Bone marrow (tissue), 2 donors: Measurements from ENCODE around the gene KIAA1614.
A peak's percentile ranks its signal among the peaks of the same experiment; 100 is the strongest.
"Not testable (repeated sequence)": the region's sequence is repeated elsewhere in the genome, so short reads cannot be mapped to it uniquely, and the experiment has no call there.

ENCODE experiments used
- DNase-seq, 2 donors: peaks; one replicate each; lab custom pipeline; 2025; lab: John Stamatoyannopoulos, UW

Gene KIAA1614

DNA sequence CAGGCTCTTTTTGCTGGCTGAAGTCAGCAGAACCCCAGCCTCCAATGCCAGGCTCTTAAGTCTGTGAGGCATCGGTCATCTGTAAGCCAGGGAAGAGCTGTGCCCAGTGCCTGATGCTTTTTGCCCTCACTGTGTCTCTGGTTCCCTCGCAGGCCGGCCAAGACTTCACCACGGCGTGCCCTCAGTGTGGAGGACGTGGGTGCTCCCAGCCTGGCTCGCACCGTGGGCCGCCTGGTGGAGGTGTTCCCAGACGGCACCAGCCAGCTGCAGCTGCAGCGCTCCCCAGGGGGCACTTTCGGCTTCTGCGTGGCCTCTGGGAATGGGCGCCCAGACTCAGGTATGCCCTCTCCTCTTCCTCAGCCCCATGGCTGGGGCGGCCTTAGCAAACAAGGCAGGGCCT lies 32.5 kb downstream of the KIAA1614 start:
- DNase-seq, result no peak

DNA sequence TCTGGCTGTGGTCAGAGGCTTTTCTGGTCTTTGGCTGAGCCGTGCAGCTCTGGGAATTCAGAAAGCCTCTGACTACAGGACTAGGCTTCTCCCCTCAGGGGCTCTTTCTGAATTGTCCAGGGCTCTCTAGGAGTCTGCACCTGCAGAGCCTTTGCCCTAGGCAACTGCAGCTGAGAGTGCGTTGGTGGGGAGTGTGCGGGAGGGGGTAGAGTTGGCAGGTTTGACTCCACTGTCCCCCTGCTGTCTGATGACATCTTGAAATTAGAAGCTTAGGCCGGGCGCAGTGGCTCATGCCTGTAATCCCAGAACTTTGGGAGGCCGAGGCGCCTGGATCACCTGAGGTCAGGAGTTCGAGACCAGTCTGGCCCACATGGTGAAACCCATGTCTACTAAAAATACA lies 32.9 kb downstream of the KIAA1614 start:
- no peak for DNase-seq

DNA sequence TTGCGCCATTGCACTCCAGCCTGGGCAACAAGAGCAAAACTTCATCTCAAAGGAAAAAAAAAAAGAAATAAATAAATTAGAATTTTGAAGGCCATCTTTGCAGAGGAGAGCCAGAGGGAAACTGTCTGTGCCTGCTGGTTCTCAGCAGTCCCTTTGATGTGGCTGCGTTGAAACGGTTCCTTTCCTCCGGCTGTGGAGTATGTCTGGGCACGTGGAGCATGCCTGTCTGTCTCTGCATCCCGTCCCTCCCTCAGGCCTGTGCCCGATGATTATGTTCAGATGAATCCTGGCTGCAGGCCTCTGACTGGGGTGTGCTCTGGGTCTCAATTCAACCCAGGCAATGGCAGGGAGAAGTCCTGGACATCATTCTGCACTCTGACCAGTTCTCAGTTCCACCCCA lies 33.4 kb downstream of the KIAA1614 start:
- no peak for DNase-seq

DNA sequence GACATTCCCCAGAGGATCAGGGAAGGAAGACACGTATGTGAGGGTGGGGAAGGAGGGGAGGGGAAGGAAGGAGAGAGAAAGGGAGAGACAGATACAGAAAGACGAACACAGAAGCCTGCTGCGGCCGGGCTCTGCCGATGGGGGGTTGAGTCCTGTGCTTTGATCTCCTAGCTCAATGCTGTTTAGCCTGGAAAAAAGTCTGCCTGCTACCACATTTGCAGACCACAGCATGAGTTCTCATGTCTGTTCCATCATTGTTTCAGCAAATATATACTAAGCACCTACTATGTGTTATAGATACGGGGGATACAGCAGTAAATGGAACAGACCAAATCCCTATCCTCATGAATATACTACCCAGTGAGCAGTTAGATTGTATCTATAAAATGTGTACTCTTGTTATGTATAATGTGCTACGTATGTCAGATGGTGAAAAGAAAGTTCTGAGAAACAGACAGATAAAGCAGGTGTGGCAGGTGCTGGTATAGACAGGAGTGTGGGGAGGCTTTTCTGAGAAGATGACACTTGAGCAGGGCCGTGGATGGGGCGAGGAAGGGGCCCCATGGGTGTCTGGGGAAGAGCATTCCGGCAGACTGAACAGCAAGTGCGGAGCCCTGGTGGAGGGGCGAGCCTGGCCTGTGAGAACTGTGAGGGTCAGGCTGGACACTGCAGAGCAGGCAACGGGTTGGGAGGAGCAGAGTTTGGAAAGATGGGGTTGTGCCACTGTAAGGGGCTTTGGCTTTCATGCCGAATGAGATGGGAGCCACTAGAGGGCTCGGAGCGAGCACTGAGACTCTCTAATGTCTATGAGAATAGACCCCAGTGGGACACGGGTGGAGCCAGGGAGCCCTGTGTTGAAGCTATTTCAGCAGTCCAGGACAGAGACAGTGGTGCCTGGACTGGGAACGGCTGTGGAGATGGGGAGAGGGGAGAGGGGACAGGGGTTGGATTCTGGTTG lies 34.1 kb downstream of the KIAA1614 start:
- no peak for DNase-seq

DNA sequence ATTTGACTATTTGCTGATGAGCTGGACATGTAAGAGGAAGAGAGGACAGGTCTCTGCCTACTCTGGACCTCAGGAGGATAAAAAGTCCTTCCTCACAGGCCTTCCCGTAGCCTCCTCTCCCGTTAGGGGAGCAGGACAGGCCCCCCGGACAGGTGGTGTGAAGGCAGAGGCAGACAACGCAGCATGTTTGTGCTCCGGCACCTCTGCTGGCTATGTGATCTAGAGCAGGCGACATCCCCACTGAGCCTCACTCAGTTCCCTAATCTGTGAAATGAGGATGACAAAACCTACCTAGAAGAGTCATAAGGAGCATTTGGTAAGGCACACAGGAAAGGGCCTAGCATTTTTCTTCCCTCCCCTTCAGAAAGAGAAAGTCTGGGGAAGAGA lies 34.8 kb downstream of the KIAA1614 start:
- no peak for DNase-seq

DNA sequence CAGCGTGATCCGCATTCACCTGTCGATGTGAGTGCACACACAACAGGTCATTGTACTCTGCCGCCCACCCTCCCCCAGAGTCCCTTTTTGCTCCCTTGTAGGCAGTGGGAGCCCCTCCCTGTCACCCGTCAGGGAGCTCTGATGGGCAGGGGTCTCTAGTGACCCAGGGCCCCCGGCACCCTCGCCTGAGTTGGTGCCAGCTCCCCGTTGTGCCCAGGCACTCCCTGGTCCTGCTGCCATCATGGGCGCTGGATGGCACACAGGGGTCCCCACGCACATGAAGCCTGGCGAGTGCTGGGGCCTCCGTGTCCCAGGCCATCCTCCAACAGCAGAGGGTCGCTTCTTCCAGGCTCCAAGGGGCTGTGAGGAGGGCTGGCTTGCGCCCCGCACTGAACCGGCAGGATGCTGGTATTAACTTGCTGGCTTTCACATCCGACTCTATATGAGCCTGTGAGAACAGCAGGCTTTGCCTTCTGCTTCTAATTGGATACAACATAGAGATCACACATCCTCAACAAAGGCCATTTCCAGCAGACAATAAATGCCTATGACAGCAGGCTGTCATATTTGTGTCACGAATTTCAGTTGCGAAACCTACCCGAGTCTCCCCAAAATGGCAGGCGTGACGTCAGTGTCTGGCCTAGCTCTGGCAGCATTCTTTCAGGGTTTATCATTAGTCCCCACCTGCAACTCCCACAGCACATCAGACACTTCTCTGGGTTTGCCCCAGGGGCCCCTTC lies 35.4 kb downstream of the KIAA1614 start:
- no peak for DNase-seq

DNA sequence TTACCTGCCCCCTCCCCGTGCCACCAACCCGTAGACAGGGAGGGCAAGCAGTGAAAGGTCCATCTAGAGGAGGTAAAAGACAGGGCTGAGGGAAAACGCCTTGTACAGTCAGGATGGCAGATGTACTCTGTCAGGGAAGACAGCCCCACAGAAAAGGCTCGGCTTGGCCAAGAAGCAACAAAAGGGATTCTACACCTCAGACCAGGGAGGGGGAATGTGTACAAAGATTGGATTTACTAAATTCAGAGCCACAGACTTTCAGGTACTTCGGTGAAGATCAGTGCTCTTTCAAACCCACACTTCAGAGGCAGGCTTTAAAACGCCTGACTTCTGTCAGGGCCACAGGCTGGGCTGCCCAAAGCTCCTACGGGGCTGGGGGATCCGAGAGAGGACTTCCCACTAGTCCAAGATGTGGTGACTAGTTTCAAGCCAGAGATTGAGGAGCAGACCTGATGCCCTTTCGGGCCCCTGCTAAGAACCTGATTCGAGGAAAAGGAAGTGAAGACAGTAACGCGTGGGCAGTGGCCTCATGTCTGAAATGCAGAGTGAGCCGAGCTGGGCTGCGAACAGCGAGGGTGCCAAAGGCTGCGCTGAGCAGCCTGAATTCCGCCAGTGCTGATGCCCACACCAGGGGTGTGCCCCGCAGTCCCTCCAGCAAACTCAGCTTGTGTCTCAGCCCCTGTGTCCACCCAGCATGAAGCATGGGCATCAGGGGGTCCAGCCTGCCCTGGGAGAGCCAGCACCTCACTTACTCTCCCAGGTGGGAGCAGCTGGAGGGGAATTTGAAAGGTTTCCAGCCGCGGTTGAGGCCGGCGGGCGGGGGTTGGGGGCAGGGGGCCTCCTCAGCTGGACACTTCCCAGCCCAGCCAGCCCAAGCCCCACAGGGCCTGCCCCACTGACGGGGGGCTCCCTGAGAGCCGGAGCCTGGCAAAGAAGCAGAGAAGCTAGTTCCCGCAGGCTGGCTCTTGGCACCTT lies 36.2 kb downstream of the KIAA1614 start:
- no peak for DNase-seq

DNA sequence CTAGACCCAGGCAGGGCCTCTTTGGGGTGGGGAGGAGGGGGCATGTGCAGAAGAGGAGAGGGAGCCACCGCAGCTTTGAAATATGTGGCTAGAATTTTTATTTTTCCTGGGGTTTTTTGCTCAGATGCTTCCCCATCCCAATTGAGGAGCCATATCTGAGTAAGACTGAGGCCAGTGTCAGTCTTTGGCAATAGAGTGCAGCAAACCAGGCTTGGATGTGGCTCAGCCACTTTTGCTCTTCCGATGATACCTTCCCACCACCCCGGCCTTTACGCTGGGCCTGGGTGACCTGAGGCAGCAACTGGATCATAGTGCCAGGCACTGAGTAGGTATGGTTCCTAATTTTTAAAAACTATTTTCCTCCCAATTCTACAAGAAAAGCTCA lies 36.9 kb downstream of the KIAA1614 start:
- DNase-seq, result no peak

DNA sequence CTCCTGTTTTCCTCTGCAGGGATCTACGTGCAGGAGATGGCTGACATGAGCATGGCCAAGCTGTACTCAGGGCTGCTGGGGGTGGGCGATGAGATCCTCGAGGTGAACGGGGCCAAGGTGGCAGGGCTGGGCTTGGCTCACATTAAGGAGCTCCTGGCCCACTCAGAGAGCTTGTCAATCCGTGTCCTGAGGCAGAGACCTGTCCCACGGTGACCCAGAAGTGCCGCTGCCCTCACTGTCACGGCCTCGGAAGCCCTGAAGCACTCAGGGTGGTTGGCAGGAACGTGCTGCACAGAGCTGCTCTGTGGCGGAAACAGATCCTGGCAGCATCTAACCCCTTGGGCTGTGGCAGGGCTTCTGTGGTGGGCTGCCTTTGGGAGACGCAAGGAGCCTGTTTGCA lies 37.6 kb downstream of the KIAA1614 start:
- DNase-seq, result no peak

DNA sequence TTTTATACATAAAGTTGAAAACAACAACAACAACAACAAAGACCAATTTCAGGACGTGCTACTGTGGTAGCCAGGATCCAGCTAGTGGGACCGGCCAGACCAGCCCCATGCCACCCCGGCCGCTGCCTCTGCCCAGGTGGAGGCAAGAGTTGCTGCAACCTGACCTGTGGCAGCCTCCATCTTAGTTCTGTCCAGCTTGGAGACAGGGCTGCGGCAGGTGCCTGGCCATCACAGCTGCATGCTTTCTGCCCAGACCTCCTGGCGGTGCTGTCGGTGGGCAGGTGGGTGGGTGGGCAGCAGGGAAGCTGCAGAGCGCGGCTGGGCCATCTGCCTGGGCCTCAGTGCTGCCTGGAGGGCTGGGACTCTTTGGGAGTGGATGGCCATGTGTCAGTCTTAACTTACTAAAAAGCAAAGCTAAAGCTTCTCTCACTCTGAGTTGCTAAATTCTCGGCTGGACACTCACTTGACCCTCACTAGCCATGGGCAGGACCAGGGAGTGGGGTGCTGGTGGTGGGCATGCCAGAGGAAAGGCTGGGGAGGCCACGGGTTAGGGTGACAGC lies 38.6 kb downstream of the KIAA1614 start:
- DNase-seq, result no peak

DNA sequence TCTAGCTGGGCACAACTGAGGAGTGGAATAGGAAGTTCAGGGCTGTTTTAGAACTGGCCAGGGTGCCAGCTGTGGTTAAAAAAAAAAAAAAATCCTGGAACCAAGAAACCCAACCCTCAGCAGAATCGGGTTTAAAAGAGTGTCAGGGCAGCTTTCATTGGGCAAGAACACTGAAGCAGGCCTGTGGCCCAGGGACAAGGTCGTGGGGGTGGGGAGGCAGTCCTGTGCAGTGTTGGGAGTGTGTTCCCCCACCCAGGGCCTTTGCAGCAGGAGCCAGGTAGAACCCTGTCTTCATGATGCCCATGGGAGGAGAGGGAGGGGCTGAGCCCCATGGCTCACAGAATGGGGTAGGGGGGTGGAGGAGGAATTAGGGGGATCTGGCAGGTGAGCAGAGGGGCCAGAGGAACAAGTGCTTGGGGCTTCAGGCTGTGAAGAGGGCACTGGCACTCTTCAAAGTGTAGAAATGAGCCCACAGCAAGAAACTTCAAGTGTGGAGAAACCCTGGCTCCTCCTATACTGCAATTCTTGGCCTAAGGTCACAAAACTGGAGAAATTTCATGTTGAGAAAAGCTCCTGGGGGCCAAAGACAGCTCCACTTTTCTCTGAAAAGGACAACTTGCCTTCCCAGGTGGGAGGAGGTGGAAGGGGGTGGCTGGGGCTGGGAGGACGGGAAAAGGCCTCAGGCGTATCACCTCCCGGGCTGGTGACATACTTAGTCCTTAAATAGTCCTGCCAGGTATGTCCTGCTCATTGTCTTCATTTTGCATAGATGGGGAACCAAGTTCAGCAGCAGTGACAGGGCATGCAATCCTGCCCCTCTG lies 39.3 kb downstream of the KIAA1614 start:
- DNase-seq, result no peak

DNA sequence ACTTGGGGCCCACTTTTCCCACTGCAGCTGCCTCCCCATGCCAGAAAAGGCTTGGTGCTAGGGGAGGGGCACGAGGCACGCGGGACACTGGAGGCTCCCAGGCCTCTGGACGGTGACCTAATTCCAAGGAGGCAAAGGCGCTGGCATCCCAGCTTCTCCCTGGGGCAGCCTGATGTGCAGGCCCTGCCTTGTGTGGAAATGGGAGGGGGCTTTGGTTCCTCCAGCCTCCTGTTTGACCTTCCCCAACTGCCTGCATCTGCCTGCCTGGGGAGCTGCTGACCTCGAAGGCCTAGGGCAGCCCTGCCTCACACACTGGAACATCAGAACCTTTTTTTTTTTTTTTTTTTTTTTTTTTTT lies 39.9 kb downstream of the KIAA1614 start:
- DNase-seq, result no peak

DNA sequence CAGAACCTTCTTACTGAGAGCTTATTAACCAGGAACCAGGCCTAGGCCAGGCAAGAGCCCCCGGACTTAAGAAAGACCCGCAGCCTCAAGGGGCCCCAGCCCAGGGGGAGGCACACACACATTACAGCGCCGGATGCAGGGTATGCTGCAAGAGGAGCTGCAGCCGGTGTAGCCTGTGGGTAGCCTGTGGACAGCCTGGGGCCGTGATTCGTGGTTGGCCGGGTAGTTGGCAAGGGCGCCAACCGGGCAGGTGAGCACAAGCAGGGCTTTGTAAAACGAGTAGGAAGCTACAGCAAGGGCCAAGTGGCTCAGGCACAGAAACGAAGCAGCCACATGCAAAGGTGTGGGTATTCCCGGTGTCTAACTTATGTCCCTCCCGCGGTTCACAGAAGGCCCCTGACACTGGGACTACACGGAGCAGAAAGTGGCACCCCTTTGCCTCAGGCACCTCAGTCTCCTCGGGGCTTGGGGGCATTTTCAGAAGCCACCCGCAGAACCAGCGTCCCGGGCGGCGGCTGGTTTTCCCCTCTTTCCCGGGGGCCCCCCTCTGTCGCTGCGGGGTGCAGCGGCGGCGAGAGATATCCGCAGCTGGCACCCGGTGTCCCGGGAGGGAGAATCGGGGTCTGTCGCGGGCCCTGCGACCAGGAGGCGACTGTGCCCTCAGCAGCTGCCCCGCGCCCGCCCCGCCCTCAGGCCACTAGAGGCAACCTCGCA lies 40.8 kb downstream of the KIAA1614 start:
- no peak for DNase-seq

DNA sequence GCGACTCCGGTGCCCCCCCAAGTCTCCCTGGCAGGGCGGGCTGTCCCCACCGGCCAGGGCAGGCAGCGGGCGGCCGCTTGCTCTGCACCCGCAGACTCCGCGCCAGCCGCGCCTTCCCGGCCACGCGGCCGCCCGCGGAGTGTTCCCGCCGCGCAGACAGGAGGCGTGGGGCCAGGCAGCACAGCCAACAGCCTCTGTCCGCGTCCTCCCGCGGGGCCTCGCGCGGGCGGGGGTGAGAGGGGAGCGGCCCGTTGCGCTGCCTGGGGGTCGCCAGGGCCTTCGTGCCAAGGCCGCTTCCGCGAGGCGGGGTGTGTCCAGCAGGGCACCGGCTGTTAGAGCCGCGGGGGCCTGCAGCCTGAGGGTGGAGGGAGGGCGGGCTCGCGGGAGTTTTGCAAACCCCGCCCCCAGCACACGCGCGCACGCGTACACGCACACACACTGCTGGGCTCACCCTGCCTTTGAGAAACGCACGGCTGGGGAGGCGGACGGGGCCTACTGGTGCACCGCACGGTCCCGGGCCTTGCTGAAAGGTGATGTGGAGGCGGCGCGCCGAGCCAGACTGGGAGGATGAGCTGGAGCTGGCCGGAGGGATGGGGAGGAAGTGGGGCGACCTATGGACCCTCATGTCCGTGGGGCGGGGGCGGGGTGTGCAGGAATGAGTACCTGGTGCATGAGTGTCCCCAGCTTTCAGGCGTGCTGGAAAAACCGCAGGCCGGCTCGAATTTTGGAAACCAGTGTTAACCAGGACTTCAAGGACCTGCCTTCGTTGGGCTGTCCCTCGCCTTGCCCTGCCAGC lies 41.5 kb downstream of the KIAA1614 start:
- peak; percentile 7 to 36 for DNase-seq

DNA sequence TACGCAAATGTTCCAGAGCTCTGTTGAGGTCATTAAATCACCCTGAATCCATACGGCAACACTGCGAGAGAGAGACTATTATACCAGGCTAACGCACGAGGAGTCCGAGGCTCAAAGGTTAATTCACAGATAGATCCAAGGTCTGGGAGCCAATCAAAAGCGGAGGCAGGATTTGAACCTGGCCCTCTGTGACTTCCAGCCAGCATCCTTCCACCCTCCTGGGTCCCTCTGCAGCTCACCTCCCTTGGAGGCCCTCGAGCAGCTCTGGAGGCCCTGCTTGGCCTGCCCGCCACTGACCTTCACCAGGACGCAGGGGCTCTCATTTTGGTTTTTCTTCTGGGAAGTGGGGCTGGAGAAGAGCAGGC lies 42.1 kb downstream of the KIAA1614 start:
- DNase-seq, result no peak

DNA sequence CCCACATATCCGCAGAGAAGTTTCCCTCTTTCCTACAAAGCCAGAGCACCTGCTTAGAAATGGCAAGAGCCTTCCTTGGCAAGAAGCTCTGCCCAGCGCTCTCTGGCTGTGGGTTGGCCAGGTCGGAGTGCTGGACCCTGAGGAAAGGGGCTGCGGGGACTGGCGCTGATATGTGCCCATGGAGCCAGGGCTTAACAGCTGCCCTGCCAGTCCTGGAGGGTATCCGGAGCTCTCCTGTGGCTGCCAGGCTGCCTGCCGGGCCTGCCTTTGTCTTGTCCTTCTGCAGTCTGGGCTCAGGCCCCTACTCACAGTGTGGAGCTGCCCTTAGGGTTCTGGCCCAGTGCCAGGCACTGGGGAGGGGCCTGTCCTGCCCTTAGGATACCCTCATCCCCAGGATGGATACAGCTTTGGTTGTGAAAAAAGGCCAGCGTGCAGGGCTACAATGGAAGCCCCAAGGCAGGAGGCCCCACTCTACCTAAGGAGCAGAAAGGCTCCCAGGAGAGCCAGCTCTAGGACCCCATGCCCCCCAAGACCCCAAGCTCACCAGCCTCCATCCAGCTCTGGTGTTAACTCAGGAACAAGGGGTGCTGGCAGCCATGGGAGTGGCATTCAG lies 43.4 kb downstream of the KIAA1614 start:
- no peak for DNase-seq

DNA sequence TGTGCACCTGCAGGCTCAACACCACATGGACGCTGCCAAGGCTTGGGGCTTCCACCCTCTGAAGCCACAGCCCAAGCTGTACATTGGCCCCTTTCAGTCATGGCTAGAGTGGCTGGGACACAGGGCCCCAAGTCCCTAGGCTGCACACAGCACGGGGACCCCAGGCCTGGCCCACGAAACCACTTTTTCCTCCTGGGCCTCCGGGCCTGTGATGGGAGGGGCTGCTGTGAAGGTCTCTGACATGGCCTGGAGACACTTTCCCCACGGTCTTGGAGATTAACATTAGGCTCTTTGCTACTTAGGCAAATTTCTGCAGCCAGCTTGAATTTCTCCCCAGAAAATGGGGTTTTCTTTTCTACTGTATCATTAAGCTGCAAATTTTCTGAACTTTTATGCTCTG lies 46.9 kb downstream of the KIAA1614 start:
- DNase-seq, result not testable (repeated sequence)

DNA sequence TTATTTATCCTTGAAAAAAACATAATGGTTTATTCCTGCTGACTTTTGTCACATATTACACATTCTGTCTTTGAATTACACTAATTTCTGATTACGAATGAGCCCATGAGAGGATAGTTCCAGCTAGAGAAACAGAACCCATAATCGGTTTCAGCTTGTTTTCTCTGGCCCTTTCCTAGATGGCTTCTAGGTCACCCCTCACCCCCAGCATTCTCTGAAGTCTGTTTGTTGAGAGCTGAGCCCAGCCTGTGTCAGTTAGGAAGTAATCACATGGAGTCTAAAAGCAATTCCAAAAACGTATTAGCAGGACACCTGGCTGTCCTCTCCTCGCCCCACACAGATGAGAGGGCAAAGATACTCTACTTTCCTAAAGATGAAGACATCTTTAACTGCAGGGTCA lies 48.9 kb downstream of the KIAA1614 start:
- no peak for DNase-seq

DNA sequence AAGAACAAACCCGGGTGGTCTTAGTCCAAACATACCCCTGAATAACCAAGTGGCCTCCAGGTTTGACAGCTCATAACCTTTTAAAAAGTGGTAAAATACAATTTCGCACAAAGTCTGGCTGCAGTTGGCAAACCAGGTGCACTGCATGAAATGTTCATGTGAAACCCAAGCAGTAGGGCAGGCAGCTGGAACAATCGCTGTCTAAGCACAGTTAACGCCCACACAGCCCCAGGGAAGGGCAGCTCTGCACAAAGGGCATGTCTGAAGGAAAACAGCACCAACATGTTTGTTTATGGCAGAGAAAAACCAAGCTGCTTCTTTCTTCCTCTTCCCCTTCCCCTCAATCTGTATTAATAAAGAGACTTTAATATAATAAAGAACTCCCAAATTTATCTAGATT lies 49.5 kb downstream of the KIAA1614 start:
- no peak for DNase-seq
